K562 (cell line): ENCODE measurements around the gene DPYSL3.

Experiments
- PURB ChIP-seq: sonication (generic); formaldehyde crosslinking; IDR thresholded peaks from 2 replicates; pipeline ENCODE4 v1.9.0; 2021; ENCODE audit warnings: low read depth, mild to moderate bottlenecking, missing genetic modification reagents
- RAD21 ChIP-seq, 2 experiments: fragments of 250-450 bp in 1 of 2; fragments of 450-650 bp in 1 of 2; sonication (Bioruptor Pico) in 1 of 2; formaldehyde crosslinking in 1 of 2; IDR thresholded peaks in 1 of 2; conservative IDR thresholded peaks in 1 of 2; 2 replicates each; pipeline versions ENCODE4 v1.4.0 to v1.8.0; 2020 to 2022; ENCODE audit warnings: mild to moderate bottlenecking in 2 of 2, moderate library complexity in 1 of 2
- RFX5 ChIP-seq: IDR thresholded peaks from 2 replicates; pipeline ENCODE4 v1.6.1; 2011; ENCODE audit warnings: low read depth, mild to moderate bottlenecking, improper control_type of control experiment, low read length
- SRF ChIP-seq, 2 experiments: fragments of 250-450, 450-650 bp in 1 of 2; sonication (Bioruptor Pico) in 1 of 2; sonication (generic) in 1 of 2; formaldehyde crosslinking; IDR thresholded peaks; 2 replicates each; pipeline versions ENCODE4 v1.5.0 to v1.5.1; 2020 to 2022; ENCODE audit warnings: mild to moderate bottlenecking in 1 of 2, missing genetic modification reagents in 1 of 2

- TF ChIP-seq RAD21 (CRISPR knock-in tag; conservative IDR thresholded peaks at IDR 0.05 in 1 of 2, IDR thresholded peaks at IDR 0.05 in 1 of 2) (no peak), PURB (no peak), SRF (CRISPR knock-in tag; IDR thresholded peaks at IDR 0.05) (no peak), RFX5 (no peak)
Measured at GRCh38 chr5:147504535-147504934, 5.3 kb downstream of the DPYSL3 start.
